ENCODE data around the gene C14orf132.

C14orf132 gene

DNA sequence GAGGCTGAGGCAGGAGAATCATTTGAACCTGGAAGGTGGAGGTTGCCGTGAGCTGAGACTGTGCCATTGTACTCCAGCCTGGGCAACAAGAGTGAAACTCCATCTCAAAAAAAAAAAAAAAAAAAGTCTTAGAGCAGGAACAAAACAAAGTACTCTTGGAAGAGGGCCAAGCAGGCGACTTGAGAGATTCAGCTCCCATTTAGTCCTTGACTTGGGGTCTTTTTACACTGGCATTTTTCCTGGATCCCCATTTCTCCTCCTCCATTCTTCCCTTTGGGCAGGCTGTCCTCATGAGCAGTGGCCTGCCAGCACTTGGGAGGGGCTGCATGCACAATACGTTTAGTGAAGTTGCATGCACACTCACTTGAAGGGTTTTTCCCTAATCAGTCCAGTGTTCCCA, 72.9 kb downstream of the C14orf132 start:
- no peak overlapping the region for H3K4me3 ChIP-seq (ENCODE audit: low read depth, low read length)
- TF ChIP-seq, protein P1, sequence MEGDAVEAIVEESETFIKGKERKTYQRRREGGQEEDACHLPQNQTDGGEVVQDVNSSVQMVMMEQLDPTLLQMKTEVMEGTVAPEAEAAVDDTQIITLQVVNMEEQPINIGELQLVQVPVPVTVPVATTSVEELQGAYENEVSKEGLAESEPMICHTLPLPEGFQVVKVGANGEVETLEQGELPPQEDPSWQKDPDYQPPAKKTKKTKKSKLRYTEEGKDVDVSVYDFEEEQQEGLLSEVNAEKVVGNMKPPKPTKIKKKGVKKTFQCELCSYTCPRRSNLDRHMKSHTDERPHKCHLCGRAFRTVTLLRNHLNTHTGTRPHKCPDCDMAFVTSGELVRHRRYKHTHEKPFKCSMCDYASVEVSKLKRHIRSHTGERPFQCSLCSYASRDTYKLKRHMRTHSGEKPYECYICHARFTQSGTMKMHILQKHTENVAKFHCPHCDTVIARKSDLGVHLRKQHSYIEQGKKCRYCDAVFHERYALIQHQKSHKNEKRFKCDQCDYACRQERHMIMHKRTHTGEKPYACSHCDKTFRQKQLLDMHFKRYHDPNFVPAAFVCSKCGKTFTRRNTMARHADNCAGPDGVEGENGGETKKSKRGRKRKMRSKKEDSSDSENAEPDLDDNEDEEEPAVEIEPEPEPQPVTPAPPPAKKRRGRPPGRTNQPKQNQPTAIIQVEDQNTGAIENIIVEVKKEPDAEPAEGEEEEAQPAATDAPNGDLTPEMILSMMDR (IDR thresholded peaks at IDR 0.05; ENCODE audit: low read depth, low read length, missing control alignments) = no peak
- no peak for DNase-seq (ENCODE audit: low read depth)
- in situ Hi-C loops (cut with HindIII; ENCODE audit: low sequenced_read_pairs) = loop anchor here (5.0 kb wide), 1 partner anchor 170 kb away; no protein-coding TSS in a partner anchor

DNA sequence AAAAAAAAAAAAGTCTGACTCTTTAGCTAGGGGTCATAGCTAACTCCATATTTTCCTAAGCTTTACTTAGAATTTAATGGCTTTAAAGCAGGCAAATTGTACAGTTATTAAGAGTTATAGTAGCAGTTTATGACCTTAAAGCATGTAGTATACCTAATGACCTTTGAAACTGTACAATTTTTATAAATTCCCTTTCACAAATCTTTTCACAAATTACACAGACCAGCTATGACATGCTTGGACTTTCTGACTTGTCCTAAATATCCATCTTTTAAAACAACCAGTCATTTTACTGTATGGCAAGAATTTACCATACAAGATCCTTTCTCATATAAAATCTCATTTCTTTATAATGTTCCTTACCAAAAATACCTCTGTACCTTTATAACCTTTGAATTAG, 74.8 kb downstream of the C14orf132 start:
- TF ChIP-seq, protein P1 (IDR thresholded peaks at IDR 0.05; ENCODE audit: low read depth, low read length, missing control alignments) = no peak
- H3K4me3 ChIP-seq (ENCODE audit: low read depth, low read length) = no peak overlapping the region
- no peak for DNase-seq (ENCODE audit: low read depth)
- in situ Hi-C loops (cut with HindIII; ENCODE audit: low sequenced_read_pairs) = loop anchor here (5.0 kb wide), 1 partner anchor 168 kb away; no protein-coding TSS in a partner anchor

DNA sequence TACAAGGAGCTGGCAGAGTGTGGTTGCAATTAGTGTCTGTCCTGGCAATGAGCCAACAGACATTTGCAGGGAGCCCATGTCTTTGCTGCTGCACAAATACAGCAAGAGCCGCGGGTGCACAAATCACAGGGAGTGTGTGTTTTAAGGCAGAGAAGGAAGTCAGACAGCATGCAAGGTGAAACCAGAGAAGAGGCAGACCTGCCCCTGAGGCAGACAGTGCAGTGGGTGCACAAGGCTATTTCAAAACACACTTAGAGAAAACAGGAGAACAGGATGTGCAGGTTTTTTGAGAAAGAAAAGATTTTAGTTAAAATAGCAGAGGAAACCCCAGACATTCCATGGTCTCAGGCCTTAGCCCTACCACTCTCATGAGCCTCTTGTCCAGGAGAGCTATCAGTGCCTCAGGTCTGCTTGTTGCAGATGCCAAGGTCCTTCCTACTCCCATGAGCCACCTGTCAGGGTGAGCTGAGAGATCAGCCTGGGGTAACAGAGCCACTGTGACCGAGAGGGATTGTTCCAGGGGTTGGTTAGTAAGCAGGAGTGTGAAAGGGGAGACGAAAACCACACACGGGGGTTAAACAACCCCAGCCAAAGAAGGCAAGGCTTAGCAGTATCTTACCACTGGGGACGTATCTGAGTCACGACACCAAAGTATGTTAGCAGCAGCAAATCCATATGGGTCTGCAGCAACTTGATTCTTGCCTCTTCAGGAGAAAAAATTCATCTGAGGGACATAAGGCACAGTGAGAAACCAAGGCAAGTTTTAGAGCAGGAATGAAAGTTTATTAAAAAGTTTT, 78.1 kb downstream of the C14orf132 start:
- no peak for DNase-seq (ENCODE audit: low read depth)
- in situ Hi-C loops (cut with HindIII; ENCODE audit: low sequenced_read_pairs) = no loop called here
- no peak overlapping the region for H3K4me3 ChIP-seq (ENCODE audit: low read depth, low read length)
- TF ChIP-seq, protein P1 (IDR thresholded peaks at IDR 0.05; ENCODE audit: low read depth, low read length, missing control alignments) = no peak

DNA sequence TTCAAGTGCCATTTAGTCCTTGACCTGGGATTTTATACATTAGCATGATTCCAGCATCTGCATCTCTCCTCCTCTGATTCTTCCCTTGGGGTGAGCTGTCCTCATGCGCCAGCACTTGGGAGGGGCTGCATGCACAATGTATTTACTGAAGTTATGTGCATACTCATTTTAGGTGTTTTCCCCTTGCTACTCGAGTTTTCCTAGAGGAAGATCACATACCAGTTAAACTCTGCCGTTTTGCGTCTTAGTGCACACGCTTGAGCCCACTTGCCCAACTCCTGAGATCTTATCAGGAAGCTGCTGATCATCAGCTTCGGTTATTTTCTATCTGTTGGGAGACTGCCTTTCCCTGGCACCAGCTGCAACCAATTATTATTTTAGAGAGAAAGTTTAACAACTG, 78.8 kb downstream of the C14orf132 start:
- H3K4me3 ChIP-seq (ENCODE audit: low read depth, low read length) = no peak overlapping the region
- in situ Hi-C loops (cut with HindIII; ENCODE audit: low sequenced_read_pairs) = no loop called here
- TF ChIP-seq, protein P1 (IDR thresholded peaks at IDR 0.05; ENCODE audit: low read depth, low read length, missing control alignments) = no peak
- no peak for DNase-seq (ENCODE audit: low read depth)

DNA sequence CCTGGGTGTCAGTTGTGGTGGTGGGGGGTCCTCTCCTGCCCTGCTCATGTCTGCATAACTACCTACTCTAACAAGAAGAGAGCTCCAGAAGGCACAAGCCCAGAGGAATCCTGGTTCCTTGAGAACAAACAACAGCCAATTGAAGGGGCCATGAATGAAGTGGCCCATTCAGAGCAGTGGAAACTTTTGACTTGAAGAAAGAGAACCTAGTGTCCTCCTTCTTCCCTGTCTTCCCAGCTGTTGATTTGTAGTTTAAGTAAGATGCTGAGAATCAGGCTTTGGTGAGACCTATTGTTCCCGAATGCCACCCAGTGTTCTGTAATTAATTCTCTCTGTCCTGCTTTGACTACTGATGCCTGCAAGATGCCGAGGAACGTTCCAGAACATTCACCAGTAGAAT, 79.2 kb downstream of the C14orf132 start:
- TF ChIP-seq, protein P1 (IDR thresholded peaks at IDR 0.05; ENCODE audit: low read depth, low read length, missing control alignments) = no peak
- no peak overlapping the region for H3K4me3 ChIP-seq (ENCODE audit: low read depth, low read length)
- in situ Hi-C loops (cut with HindIII; ENCODE audit: low sequenced_read_pairs) = no loop called here
- DNase-seq (ENCODE audit: low read depth) = no peak

DNA sequence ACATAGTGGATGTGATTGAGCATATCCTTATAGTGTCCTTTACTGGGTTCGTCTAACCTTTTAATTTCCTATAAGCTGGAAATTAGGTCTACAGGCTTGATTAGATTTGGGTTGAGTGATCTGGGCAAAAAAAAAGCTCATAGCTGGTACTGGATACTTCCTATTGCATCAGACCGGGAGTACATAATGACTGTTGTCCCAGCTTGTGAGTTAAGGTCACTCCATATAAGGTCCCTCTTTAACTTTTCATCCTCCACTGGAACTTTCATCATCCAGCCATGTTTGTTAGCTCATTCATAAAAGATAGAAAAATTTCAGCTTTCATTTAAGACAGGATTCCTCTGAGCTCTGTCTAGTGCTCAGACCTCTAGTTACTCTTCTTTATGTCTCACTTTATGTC, 80.8 kb downstream of the C14orf132 start:
- no peak for DNase-seq (ENCODE audit: low read depth)
- TF ChIP-seq, protein P1 (IDR thresholded peaks at IDR 0.05; ENCODE audit: low read depth, low read length, missing control alignments) = no peak
- in situ Hi-C loops (cut with HindIII; ENCODE audit: low sequenced_read_pairs) = no loop called here
- no peak overlapping the region for H3K4me3 ChIP-seq (ENCODE audit: low read depth, low read length)

Measured in astrocyte of the cerebellum (primary cell).